Adrenal gland (tissue), 12 donors: ENCODE data around the gene PTS. TPM values are rescaled to one million over a fixed set of nuclear protein-coding genes. Genes with fewer than 3 reads are reported as not detected.
A peak's percentile ranks its signal among the peaks of the same experiment; 100 is the strongest.

Experiments
- DNase-seq, 7 donors: peaks; one replicate each; pipeline ENCODE4 v3.0.0-alpha.2; 2019 to 2020
- H3K27ac ChIP-seq, 5 donors: fragments of 200-600 bp; sonication (generic) in 4 of 5; 1 replicate in 3 of 5; 2 replicates in 2 of 5; pipeline versions ENCODE4 v1.5.1 to v1.8.0; 2016 to 2020; ENCODE audit warnings: mild to moderate bottlenecking in 1 of 5
- H3K27me3 ChIP-seq: fragments of 200-600 bp; 2 replicates; pipeline ENCODE4 v1.8.0; 2021
- H3K36me3 ChIP-seq, 2 donors: fragments of 200-600 bp; replicated peaks in 1 of 2; 1 replicate in 1 of 2; 2 replicates in 1 of 2; pipeline versions ENCODE4 v1.5.1 to v1.8.0; 2018 to 2022
- H3K4me1 ChIP-seq, 2 donors: fragments of 200-600 bp; replicated peaks in 1 of 2; 1 replicate in 1 of 2; 2 replicates in 1 of 2; pipeline versions ENCODE4 v1.5.1 to v1.8.0; 2018 to 2021
- H3K4me3 ChIP-seq, 4 donors: fragments of 200-600 bp; sonication (generic) in 3 of 4; one replicate each; pipeline ENCODE4 v1.5.1; 2016 to 2018
- H3K9me3 ChIP-seq, 3 donors: fragments of 200-600 bp; sonication (generic) in 1 of 3; replicated peaks in 1 of 3; 1 replicate in 2 of 3; 2 replicates in 1 of 3; pipeline versions ENCODE4 v1.5.1 to v1.8.0; 2016 to 2021
- CTCF ChIP-seq, 6 experiments: fragments of 450-650 bp in 4 of 6; fragments of 200-600 bp in 2 of 6; sonication (generic) in 1 of 6; IDR thresholded peaks; 1 replicate in 5 of 6; 2 replicates in 1 of 6; pipeline versions ENCODE4 v1.5.1 to v1.8.0; 2016 to 2021; ENCODE audit warnings: antibody characterized with exemption in 6 of 6, mild to moderate bottlenecking in 2 of 6, moderate library complexity in 1 of 6
- POLR2A ChIP-seq, 2 donors: fragments of 450-650 bp; IDR thresholded peaks; one replicate each; pipeline ENCODE4 v1.6.1; 2017; ENCODE audit warnings: antibody characterized with exemption in 2 of 2, mild to moderate bottlenecking in 2 of 2, moderate library complexity in 1 of 2
- WGBS, 4 donors: extraction: QIAGEN DNeasy Blood & Tissue Kit in 2 of 4; methylation state at CpG; one replicate each; pipeline versions ENCODE4 v1.1.5 to v1.1.7; 2013 to 2017; 5-methylcytosine and 5-hydroxymethylcytosine counted together
- intact Hi-C, 2 donors: fragments of 100-400 bp; cut with DNase I; formaldehyde crosslinking; loops; one replicate each; pipeline versions ENCODE4 v1.14.1 to v1.15.0; 2022 to 2023
- polyA plus RNA-seq, 3 donors: library from polyadenylated mRNA; stranded (reverse); fragments of 200-250 nt in 2 of 3; fragments of 350-450 nt in 1 of 3; fragmentation: Illumina TruSeq in 1 of 3; extraction: RNeasy Lipid Tissue Mini Kit (QIAGEN cat#74804) in 1 of 3; gene quantifications; one replicate each; pipeline ENCODE4 v1.2.3, GENCODE V29; 2013 to 2014
- total RNA-seq, 9 donors: library from RNA; depleted of rRNA in 4 of 9; stranded (reverse); fragments of >200 nt in 4 of 9; fragments of 120-200 nt in 1 of 9; fragmentation: NEBNext Ultra II Directional in 1 of 9; extraction: Animal tissue kit (Norgen Biotek cat#: 25700) in 1 of 9; gene quantifications; one replicate each; pipeline versions ENCODE4 v1.1.0 to v1.2.4, GENCODE V29; 2013 to 2023
- donor health status: healthy with polysubstance abuse.
- donor health status: Bipolar disorder and iron deficiency.
- donor health status: DM: yes; HTN: yes; CAD: no.
- donor health status: DM: no; HTN: no; CAD: no.
- donor health status: DM: no; HTN: no; CAD: no.
- donor health status: DM: yes; HTN: yes; CAD: no.

The PTS gene
- total and polyA plus RNA-seq, 12 donors: 47.2 to 390 (median 79.1) TPM

GRCh38 chr11:112178428-112178827, 47.8 kb upstream of the PTS start:
- H3K36me3 ChIP-seq: peaks cover 0 to 10% of the 10 kb centered on the region in 2 donors
- intact Hi-C loops: loop anchor here in 1 of 2 donors (5.0 kb wide), 1 partner anchor 61 kb away; no protein-coding TSS in a partner anchor
- peaks cover 0 to 18% of the 10 kb centered on the region in 2 donors for H3K4me1 ChIP-seq
- H3K27me3 ChIP-seq: no peaks in the 10 kb centered on the region
- no peak for DNase-seq
- no peak overlapping the region for H3K4me3 ChIP-seq
- no peaks in the 10 kb centered on the region for H3K9me3 ChIP-seq
- no peak overlapping the region for H3K27ac ChIP-seq
- TF ChIP-seq POLR2A (IDR thresholded peaks at IDR 0.05) (no peak), CTCF (IDR thresholded peaks at IDR 0.05) (no peak)
- WGBS, 4 donors: 92 to 100% (median 96%) methylated on average over 1 of the region's 1 CpG

- peak overlapping the region in 1 of 5 donors; percentile 0 for H3K27ac ChIP-seq
- H3K9me3 ChIP-seq: no peaks in the 10 kb centered on the region
- WGBS, 4 donors: 69 to 83% (median 81%) methylated on average over 3 of the region's 3 CpGs
- H3K36me3 ChIP-seq: peaks cover 0 to 10% of the 10 kb centered on the region in 2 donors
- H3K4me1 ChIP-seq: peaks cover 0 to 18% of the 10 kb centered on the region in 2 donors
- intact Hi-C loops: loop anchor here in 1 of 2 donors (5.0 kb wide), 1 partner anchor 62 kb away; no protein-coding TSS in a partner anchor
- H3K27me3 ChIP-seq: no peaks in the 10 kb centered on the region
- TF ChIP-seq POLR2A (IDR thresholded peaks at IDR 0.05): no peak
- no peak for TF ChIP-seq CTCF (IDR thresholded peaks at IDR 0.05)
- no peak overlapping the region for H3K4me3 ChIP-seq
- no peak for DNase-seq
These were observed 47.3 kb upstream of the PTS start for GRCh38 chr11:112178936-112179335.

GRCh38 chr11:112179601-112180000, 46.6 kb upstream of the PTS start:
- intact Hi-C loops: loop anchor here in 1 of 2 donors (5.0 kb wide), 1 partner anchor 62 kb away; no protein-coding TSS in a partner anchor
- DNase-seq: no peak
- no peak overlapping the region for H3K4me3 ChIP-seq
- TF ChIP-seq CTCF (IDR thresholded peaks at IDR 0.05) (no peak), POLR2A (IDR thresholded peaks at IDR 0.05) (no peak)
- H3K4me1 ChIP-seq: peaks cover 0 to 17% of the 10 kb centered on the region in 2 donors
- H3K27ac ChIP-seq: peak overlapping the region in 1 of 5 donors; percentile 0
- no peaks in the 10 kb centered on the region for H3K27me3 ChIP-seq
- H3K36me3 ChIP-seq: peaks cover 0 to 10% of the 10 kb centered on the region in 2 donors
- H3K9me3 ChIP-seq: no peaks in the 10 kb centered on the region

GRCh38 chr11:112182867-112183266, 43.4 kb upstream of the PTS start:
- no peak overlapping the region for H3K27ac ChIP-seq
- H3K9me3 ChIP-seq: no peaks in the 10 kb centered on the region
- H3K4me3 ChIP-seq: no peak overlapping the region
- intact Hi-C loops: no loop called here
- H3K36me3 ChIP-seq: peaks cover 0 to 10% of the 10 kb centered on the region in 2 donors
- TF ChIP-seq CTCF (IDR thresholded peaks at IDR 0.05) (no peak), POLR2A (IDR thresholded peaks at IDR 0.05) (no peak)
- H3K27me3 ChIP-seq: no peaks in the 10 kb centered on the region
- WGBS, 4 donors: 74 to 89% (median 81%) methylated on average over 1 of the region's 1 CpG
- DNase-seq: no peak
- H3K4me1 ChIP-seq: peaks cover 0 to 4% of the 10 kb centered on the region in 2 donors
